EL (cell line): ENCODE results near the gene C1orf21.

Experiments
- DNase-seq: peaks from one replicate; pipeline ENCODE4 v3.0.0-alpha.2; 2016

Gene C1orf21

DNA sequence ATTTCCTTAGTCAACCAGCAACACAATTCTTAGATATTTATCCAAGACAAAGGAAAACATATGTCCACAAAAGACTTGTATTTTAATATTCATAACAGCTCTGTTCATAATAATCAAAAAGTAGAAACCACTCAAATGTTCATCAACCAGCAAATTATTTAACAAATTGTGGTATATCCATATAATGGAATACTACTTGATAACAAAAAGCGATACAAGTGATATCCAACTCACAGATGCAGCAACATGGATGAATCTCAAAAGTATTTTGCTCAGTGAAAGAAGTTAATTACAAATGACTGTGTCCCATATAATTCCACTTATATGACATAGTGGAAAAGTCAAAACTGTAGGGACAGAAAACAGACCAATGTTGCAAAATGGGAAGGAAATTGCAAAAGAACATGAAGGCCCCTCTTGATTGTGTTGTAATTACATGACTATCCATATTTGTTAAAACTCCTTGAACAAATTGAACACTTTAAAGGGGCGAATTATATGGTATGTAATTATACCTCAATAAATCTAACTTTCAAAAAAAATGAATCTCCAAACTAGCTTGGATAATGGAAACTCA, 250.9 kb downstream of the C1orf21 start:
- no peak for DNase-seq

DNA sequence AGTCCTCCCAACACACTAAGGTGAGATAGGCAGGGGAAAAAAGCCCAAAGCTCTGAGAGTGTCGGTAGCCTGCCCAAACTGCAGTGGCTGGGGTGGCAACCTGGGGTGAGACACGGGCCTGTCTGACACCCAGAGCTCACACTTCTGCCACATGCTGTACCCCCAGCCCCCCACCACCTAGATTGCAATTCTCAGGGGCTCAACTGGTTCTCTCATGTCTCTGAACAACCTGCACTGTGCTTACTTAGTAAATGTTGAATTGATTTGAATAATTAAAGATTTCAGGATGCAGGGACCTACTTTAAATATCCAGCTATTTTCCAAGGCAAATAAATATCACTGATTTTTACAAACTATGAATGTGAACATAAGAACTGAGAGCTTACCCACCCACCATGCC, 252.4 kb downstream of the C1orf21 start:
- no peak for DNase-seq

DNA sequence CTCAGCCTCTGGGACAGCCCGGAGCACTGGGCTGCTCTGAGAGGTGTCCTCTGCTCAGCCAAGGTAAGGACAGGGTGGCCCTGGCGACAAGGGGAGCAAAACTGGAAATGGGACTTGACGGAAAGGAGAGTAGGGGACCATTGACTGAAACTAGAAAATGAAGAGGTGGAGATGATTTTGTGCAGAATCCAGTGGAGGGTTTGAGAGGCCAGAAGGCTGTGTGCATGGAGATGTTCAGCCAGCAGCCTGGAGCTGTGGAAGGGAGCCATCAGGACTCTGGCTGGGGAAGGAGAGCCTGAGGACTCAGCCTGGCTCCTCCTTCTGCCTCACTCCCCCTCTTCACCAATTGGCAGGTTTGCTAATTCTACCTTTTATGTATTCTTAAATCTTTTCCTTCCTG, 253.7 kb downstream of the C1orf21 start:
- DNase-seq, result no peak

DNA sequence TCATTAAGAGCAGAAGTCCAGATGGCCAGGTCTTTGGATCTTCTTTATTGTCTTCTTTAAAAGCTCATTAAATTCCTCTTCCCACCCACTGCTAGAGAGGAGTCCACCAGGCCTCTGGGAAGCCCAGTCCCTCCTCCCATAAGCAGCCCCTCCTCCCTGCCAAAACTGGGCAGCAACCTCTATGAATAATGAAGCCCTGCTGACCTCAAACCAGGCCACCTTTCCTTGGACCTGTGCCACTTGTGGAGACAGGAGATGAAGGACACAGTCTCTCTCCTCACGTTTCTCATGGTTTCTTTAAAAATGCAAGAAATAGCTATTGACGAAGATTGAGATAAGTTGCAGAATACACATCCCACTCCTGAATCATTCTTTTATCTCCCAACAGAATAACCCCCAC, 255.1 kb downstream of the C1orf21 start:
- no peak for DNase-seq

DNA sequence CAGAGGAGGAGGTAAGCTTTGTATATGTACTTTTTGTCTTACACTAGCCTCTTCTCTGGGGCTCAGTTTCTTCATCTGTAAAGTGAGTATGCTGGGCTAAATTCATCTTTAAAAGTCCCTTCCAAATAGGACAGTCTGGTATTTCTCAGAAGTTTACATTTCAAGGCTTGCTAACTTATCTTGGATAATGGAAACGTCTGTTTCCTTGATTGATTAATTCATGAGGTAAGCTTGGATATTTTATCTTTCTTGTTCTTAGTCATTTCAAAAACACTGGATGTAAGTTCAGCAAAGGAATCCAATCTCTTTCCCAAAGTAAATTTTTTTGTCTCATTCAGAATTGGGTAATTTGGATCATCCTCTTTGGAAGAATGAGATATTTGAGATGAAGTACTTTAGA, 256.8 kb downstream of the C1orf21 start:
- DNase-seq, result no peak

DNA sequence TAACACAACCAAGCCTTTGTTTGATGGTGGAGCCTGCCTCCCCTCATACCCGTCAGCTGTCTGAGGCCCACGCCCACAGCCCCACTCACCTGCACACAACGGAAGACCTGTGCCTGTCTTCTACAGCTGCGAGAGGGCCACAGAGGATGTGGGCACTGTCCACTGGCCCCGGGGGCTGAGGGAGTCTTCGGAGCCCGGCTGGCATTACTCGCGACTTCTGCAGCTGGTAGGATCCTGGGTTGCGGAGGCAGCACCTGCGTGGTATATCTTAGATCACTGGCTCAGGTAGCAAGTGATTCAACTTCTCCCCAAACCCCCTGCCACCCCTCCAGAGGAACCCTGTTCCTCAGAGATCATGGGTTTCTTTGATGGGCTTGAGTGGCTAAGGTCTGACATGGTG, 257.9 kb downstream of the C1orf21 start:
- no peak for DNase-seq

DNA sequence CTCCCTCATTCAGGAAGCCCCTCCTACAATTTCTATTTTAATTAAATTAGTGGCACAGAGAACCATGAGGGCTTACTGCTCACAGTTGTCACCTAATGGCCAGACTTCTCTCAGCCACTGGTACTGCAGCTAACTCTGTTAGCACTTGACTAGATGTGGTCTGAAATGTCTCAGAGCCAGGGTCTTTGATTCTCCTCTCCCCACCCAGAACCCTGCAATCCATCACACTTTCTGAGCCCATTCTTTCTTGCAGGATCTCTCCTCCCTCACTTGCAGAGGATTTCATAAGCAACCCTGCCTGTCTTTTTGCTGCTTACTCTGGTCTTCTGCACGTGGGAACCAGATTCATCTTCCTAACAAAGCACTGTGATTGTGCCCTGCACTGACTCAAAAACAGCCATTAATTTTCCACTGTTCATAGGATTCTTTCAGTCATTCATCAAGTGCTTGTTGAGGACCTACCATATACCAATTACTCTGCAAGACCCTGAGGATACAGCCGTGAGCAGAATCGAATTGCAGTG, 259.4 kb downstream of the C1orf21 start:
- no peak for DNase-seq

DNA sequence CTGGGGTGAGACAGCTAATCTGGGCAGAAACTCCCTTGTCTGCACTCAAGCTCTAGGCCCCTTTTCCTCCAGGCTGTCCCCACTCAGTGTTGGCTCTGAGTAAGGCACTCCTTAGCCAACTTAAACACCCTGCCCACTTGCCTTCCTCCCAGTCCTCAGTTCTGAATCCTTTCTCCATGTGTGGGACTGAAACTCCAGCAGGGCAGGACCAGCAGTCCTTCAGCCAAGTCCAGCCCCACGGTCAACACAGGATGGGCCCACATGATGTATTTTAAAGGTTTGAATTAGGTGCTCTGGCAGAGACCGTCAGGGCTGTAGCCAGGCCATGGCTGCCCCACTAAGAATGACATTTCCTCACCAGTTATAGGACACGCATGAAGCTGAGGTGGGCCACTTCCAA, 260.0 kb downstream of the C1orf21 start:
- DNase-seq, result no peak

DNA sequence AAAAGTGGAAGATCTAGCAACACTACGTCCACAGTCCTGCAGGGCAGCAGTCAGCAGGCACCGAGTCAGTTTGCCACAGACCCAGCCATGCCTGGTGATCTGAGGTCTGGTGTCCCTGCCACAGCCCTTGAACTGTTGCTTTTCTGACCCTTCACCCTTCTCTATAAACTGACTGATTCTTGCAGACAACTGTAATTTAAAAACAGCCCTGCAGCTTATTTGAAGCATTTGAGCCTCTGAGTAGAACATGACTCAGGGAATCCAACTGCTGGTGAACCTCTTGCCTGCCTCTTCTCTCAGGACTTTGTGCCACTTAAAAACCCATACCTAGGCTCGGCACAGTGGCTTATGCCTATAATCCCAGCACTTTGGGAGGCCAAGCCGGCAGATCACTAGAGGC, 260.6 kb downstream of the C1orf21 start:
- no peak for DNase-seq

DNA sequence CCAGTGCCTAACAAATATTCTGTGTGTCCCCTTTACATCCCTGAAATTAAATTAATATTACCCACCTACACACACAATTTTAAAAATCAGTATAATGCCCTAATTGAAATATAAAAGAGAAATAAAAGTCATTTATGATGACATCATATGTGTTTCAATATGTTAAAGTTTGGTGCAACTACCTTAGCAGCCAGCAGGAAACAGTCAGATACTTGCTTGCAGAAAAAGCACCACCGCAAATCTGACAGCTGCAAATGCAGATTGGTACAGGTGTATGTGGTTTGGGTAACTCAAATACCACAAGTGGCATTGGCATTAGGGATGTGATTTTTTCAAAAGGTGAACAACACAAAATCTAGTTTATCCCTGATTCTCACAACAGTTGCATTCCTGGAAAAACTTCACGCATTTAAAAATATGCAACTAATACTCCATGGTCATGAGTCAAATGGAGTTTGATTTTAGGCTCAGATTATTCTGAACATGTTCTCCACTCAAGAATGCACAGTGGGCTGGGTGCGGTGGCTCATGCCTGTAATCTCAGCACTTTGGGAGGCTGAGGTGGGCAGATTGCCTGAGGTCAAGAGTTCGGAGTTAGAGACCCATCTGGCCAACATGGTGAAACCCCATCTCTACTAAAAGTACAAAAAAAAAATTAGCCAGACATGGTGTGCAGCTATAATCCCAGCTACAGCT, 261.5 kb downstream of the C1orf21 start:
- DNase-seq, result no peak

DNA sequence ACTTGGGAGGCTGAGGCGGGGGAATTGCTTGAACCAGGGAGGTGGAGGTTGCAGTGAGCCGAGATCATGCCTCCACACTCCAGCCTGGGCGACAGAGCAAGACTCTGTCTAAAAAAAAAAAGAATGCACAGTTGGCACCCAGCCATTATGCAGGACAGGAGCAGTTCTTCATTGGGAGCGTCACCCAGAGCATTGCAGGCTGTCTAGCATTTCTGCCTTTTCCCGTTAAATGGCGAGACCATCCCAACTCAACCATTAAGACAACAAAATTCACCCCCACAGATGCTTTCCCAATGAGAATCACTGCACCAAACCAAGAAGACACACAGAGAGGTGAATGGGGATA, 262.0 kb downstream of the C1orf21 start:
- DNase-seq, result no peak

DNA sequence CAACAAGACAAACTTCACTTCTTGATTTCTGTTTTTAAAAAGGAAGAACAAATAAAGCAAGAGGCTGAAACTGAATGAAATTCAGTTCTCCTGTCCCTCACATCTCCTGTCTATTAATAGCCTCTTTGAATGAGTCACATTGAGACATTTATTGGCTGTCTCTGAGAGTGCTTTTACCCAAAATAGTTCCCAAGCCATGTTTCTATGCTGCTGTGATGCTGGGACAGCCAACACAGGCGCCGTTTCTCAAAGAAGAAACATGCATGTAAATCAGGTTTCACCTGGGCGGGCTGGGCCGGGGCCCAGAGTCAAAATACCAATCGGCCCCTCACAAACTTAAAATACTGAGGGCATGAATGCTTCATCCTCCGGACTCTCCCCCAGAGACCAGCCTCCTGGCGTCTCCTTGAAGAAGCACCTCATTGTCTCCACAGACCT, 262.6 kb downstream of the C1orf21 start:
- peak; percentile 13 for DNase-seq

DNA sequence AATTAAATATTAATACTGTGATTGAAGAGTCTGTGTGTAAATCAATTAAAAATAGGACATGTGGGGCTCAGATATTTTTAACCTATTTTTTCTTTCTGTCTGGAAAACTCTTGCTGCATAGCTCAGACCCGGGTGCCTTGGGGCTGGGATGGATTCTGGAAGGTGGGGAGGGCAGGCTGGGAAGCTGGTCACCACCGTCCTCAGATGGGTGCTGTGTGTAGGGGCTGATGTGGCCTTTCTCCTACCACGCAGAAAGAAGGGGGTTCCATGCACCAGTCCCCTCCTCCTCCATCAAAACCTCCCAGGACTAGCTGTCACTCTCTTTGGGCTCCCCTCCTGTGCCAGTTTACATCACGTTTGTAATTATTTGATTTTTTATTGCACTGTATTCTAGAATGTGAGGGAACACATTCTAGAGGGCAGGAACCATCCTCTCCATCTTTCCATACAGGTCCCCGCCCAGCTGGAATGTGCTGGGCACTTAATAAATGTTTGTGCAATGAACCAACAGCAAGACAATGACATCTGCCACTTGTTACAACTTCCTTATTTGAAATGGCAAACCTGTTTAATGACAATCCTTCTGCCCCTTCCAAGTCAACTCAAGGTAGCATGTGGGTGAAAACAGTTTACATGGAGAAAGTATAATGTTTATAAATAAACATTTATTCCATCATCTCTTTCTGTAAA, 263.5 kb downstream of the C1orf21 start:
- DNase-seq, result no peak

DNA sequence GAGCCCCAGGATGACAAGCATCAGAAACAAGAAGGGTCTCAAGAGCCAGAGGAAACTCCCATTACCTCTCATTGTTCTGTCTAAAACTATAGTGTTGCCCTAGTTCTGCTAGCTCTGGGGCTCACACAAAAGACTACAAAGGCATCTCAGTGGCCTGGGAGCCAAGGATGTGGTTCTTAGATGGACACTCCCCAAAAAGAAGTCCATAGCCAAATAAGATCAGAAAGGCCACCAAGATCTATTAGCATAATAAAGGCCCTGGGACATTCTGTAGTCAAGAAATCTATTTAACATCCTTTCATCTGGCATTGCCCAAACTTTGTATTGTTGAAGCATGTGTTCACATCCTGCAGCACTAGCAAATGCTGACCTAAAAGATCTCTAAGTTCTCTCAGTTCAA, 268.4 kb downstream of the C1orf21 start:
- DNase-seq, result no peak

DNA sequence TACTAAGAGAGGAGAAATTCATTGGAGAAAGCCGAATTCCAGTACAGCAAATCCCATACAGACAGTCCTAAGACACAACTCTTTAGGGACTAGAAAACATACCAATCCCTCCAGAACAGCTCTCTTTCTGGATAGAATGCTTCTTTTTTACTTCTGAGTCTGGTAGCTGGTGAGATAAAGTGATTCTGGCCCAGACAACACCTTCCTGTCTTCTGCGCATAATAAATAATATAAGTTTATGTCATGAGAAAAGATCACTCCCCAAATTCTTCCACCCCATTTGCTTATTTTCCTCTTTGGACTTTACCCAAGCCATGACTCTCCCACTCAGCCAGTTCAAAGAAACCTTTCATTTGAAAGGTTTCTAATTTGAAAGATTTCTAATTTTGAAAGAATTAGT, 269.4 kb downstream of the C1orf21 start:
- no peak for DNase-seq

DNA sequence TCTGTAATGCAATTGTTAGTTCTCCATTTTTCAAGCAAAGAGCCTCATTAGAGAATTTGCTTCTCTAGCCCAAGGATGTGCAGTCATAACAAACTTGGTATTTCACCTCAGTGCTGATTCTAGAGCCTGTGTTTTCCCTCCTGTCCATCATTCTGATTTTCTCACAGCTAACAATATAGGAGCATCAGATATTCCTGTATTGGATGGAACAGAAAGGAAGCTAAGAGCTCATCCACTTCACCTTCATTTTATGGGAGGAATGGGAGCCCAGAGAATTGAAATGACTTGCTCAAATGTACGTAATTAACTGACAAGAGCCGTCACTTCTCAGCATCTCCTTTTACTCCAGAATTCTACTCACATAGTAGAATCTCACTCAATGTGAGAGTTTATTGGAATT, 271.2 kb downstream of the C1orf21 start:
- DNase-seq, result no peak

DNA sequence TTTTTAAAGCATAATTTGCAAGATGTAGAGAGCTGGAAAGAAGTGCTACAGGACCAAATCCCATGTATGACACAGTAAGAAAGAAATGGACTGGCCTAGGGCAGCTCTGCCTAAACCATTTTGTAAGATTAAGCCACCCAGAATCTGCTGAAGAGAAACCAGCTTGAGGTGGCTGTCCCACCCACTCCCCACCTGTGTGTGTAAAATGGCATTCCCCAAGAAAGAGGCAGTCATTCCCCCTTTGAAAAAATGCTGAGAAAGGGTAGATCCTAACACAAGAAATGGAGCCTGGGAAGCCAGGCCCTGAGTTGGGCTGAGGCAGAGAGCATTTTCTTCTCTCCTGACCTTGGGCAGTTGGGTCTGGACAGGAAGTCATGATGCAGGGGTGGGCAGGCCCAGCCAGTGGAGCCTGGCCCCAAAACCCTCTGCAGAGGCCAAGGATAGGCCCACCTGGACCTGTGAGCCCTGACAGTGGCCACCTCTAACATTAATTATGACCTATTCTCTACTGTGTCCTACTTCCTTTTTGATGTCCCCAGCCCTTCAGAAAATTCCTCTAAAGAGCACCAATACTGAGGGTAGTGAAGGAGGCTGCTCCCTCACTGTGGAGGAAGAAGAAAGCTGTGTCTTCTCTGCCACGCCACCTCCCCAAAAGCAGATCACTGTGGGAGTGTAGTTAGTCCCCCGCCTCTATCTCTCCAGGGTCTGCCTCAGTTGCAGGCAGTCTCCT, 273.8 kb downstream of the C1orf21 start:
- DNase-seq, result no peak

DNA sequence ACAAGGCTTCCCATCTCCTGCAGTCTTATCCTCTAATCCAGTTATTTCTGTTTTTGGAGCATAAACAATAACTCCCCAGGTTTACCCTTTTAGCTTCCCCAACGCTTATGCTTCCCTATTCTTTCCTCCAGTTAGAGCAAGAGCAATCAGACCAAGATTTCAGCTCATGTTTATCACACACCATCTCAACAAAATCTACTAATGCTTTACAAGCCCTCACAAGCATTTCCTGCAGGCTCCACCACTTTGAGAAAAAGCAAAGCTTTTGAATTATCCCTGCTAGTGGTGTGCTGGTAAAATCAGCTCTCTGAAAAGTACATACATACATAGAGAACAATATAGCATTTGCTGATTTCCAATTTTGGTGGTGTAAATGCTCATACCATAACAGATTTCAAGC, 275.0 kb downstream of the C1orf21 start:
- DNase-seq, result no peak

DNA sequence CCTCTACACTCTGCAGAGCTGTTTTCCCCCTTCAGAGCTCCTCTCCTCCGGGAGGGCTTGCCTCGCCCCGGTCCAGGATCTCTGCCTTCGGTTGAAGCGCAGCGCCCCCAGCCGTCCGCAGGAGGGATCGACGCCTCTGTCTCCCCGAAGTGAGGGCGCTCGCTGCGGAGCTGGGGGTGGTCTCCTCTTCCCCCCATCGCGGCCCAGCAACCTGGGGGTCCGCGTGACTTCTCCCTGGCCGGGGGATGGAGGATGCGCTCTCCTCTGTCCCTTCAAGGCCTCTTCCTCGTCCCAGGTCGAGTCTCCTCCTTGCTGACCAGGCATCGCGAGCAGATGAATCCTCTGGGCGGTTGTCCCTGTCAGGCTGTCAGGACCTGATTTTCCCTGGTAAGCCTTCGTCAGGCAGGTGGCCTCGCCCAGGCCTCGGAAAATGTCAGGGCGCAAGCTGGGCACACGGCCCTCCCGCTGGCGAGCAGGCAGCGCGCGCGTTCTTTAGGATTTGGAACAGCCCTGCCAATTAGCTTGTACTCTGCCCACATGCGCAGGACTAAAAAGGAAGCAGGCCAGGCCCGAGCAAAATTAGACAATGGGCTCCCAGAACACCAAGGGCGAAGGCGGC, 277.3 kb downstream of the C1orf21 start:
- peak; percentile 63 for DNase-seq

DNA sequence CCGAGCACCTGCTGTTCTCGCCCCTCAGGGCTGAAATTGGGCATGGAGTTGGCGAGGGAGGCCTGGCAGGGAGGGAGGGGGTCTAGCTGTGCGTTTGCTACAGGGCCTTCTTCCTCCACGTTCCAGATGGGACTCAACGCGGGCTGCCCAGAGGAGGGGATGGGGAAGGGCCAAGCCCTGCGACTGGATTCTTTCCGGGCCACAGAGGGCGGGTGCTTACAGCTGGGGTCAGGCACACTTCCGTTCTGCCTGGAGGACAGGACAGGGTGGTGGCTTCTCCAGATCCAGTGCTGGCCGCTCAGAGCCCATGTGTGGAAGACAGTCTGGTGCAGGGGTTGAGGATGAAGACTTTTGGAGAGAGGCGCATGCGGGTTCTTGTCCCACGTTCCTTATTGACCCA, 277.8 kb downstream of the C1orf21 start:
- no peak for DNase-seq

DNA sequence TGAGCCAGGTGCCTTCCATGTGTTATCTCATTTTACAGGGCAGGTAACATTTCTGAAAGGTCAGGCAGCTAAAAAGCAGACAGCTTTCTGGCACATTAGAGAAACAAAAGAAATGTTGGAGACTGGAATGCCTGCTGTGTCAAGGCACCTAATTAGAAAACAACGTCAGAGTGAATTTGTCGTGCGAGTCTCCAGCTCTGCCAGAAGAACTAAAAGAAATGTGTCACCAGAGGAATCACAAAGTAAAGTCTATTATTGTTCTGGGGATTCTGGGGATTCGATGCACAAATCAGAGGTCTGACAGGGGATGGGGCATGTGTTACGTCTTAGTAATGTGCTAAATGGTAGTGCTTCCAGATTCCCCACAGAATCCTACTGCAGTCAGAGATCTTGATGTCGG, 278.5 kb downstream of the C1orf21 start:
- DNase-seq, result no peak

DNA sequence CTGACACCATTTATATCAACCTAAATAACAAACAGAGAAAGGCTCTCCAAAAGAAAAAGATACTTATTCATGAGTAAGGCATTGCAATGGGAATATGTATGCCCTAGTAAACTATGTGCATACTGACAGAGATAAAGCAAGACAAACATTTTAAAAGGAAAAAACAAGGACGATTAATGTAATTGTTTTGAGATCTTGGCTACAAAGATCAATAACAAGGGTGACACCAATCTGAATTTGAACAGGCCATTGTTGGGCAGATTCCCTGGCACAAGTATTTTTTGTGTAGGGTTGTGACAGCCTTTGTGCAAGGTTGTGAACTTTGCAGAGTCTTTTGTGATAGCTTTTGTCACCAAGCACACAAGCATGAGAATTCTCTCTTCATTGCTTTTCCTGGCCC, 282.6 kb downstream of the C1orf21 start:
- no peak for DNase-seq

DNA sequence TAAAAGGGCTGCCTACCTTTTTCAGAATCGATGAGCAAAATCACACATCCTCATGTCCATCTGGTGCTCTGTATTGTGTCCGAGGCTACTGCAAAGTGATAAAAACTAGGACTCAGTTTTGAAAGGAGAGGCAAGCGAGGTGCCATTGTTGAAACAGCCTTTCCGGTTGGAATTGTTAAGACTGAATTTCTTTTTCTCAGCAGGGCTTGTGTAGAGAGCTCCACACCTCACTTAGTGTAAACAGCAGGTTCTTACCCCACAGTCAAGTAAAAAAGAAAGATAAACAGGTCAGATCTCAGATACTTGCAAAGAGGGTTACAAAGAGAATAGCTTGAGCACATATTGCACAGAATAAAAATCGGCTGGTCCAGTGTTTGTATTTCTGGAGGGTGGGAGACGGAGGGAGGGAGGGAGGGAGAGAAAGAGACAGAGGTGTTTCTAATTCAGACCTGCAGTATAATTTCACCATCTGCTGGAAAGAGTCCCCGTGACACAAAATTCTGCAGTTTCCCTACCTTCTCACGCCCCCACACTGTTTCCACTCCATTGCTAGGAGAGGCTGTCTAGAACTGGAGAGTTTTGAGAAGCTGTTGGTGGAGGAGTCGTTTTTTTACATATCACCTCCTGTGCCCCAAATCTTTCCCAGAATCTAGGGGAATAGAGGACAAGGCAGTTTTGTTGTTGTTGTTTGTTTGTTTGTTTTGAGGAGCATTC, 285.3 kb downstream of the C1orf21 start:
- no peak for DNase-seq
